ENCODE measurements around the gene SHBG. TPM values are rescaled to one million over a fixed set of nuclear protein-coding genes. Genes with fewer than 3 reads are reported as not detected.
"Not testable (repeated sequence)": the region's sequence is repeated elsewhere in the genome, so short reads cannot be mapped to it uniquely, and the experiment has no call there.

The SHBG gene
- total RNA-seq, 1 donor from 2014 or later: 0.74 TPM

DNA sequence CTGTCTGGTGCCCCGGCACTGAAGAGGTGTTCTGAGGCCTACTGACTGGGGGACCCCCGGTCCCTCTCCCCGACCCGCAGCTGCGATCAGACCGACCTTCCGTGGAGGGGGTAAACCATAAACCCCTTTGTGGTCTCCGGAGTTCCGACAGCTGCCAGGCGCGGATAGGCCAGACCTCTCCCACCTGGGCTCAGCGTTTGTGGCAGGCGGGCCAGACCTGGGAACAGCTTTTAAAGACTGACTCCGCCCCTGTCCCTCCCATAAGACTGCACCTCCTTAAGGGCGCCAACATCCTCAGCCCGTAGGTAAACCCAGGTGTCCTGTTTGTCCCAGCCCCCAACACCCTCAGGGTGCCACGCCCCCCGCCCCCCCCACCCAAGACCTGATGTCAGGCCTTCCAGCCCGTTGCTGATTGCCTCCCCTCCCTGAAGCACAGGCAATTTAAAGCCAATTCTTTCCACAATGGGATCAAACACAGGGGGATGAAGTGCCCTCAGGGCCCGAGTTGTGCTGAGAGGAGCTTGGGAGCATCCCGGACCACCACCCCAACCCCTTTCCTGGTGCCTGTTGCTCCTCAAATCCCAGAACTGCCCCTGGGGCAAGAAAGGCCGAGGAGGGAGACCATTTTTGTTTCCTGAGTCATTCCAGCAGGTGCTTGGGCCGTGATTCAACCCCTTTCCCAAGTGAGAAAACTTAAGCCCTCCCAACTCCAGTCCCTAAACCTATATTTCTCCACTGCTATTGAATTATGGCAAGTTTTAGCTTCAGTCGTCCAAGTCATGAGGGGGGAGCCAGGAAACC is 39.8 kb upstream of the SHBG start, which contains the start of gene SOX15:
Gene SOX15, minus strand, starts transcription at position 204 of the 801 bp plus-strand sequence. CDS start 418 bp downstream, outside the sequence.
- Histone ChIP-seq H3K36me3 (peaks cover 56% of the 10 kb centered on the region), H3K9me3 (replicated peaks) (no peaks in the 10 kb centered on the region), H3K27ac (replicated peaks) (peak within 1 kb of the TSS; percentile 83), H3K4me1 (peaks cover 38% of the 10 kb centered on the region), H3K4me3 (peak within 1 kb of the TSS; percentile 63), H3K27me3 (ENCODE audit: low read depth) (no peaks in the 10 kb centered on the region)
- no peak for DNase-seq
- TF ChIP-seq CTCF (IDR thresholded peaks at IDR 0.05; ENCODE audit: borderline replicate concordance): no peak
- intact Hi-C loops (cut with micrococcal nuclease): no loop called here

DNA sequence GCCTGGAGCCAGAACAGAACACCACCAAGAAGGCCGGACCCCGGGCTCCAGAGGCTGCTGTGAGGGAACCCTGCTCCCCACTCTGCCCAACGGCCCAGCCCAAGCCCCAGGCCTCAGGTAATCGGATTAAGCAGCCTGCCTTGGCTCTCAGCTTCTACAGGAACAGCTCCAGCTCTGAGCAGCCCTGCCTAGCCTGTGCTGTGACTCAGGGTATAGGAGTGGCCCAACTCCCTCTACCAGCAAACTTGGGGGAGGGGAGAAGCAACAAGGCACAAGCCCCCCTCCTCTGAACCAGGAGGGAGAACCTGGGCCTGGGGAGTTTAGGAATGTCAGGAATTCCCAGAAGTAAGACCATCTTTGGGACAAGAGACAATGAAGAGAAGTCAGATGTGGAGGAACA is 39.2 kb upstream of the SHBG start:
- TF ChIP-seq CTCF (IDR thresholded peaks at IDR 0.05; ENCODE audit: borderline replicate concordance): no peak
- intact Hi-C loops (cut with micrococcal nuclease): no loop called here
- Histone ChIP-seq H3K4me3 (no peak overlapping the region), H3K27ac (replicated peaks) (no peak overlapping the region), H3K4me1 (peaks cover 32% of the 10 kb centered on the region), H3K9me3 (replicated peaks) (no peaks in the 10 kb centered on the region), H3K36me3 (peaks cover 61% of the 10 kb centered on the region), H3K27me3 (ENCODE audit: low read depth) (no peaks in the 10 kb centered on the region)
- DNase-seq: no peak

GRCh38 chr17:7591596-7591995 is 38.3 kb upstream of the SHBG start:
- intact Hi-C loops (cut with micrococcal nuclease): no loop called here
- Histone ChIP-seq H3K27me3 (ENCODE audit: low read depth) (no peaks in the 10 kb centered on the region), H3K9me3 (replicated peaks) (no peaks in the 10 kb centered on the region), H3K36me3 (peaks cover 67% of the 10 kb centered on the region), H3K4me1 (peaks cover 31% of the 10 kb centered on the region), H3K4me3 (no peak overlapping the region), H3K27ac (replicated peaks) (no peak overlapping the region)
- no peak for DNase-seq
- TF ChIP-seq CTCF (IDR thresholded peaks at IDR 0.05; ENCODE audit: borderline replicate concordance): no peak

- peaks cover 25% of the 10 kb centered on the region for H3K4me1 ChIP-seq
- no peaks in the 10 kb centered on the region for H3K27me3 ChIP-seq (ENCODE audit: low read depth)
- intact Hi-C loops (cut with micrococcal nuclease): no loop called here
- H3K4me3 ChIP-seq: no peak overlapping the region
- no peak overlapping the region for H3K27ac ChIP-seq (replicated peaks)
- no peak for DNase-seq
- TF ChIP-seq CTCF (IDR thresholded peaks at IDR 0.05; ENCODE audit: borderline replicate concordance): no peak
- no peaks in the 10 kb centered on the region for H3K9me3 ChIP-seq (replicated peaks)
- peaks cover 72% of the 10 kb centered on the region for H3K36me3 ChIP-seq
Observed at GRCh38 chr17:7592422-7593021, 37.4 kb upstream of the SHBG start.

GRCh38 chr17:7593296-7593695 is 36.6 kb upstream of the SHBG start:
- Histone ChIP-seq H3K9me3 (replicated peaks) (no peaks in the 10 kb centered on the region), H3K27me3 (ENCODE audit: low read depth) (no peaks in the 10 kb centered on the region), H3K27ac (replicated peaks) (no peak overlapping the region), H3K4me1 (peaks cover 17% of the 10 kb centered on the region), H3K4me3 (no peak overlapping the region), H3K36me3 (peaks cover 73% of the 10 kb centered on the region)
- intact Hi-C loops (cut with micrococcal nuclease): no loop called here
- DNase-seq: no peak
- no peak for TF ChIP-seq CTCF (IDR thresholded peaks at IDR 0.05; ENCODE audit: borderline replicate concordance)

DNA sequence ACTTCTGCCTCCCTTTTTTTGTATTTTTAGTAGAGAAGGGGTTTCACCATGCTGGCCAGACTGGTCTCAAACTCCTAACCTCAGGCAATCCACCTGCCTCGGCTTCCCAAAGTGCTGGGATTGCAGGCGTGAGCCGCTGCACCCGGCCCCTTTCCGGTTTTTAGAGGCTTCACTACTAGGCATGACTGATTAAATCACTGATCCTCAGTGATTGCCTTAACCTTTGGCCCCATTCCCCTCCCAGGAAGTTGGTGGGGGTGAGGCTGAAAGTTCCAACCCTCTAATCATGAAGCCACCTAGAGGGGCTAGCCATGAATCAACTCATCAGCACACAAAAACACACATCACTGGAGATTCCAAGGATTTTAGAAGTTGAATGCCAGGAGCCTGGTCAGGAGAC is 32.4 kb upstream of the SHBG start:
- peaks cover 97% of the 10 kb centered on the region for H3K36me3 ChIP-seq
- H3K4me3 ChIP-seq; H3K4me1 ChIP-seq; intact Hi-C loops (cut with micrococcal nuclease); DNase-seq; H3K27me3 ChIP-seq (ENCODE audit: low read depth); H3K27ac ChIP-seq (replicated peaks); H3K9me3 ChIP-seq (replicated peaks): not testable (repeated sequence)

Measured in left ventricle myocardium inferior (tissue), 1 donor.